NCI-H2107 treated with DMSO at 0.1 percent for 48 hours (cell line): ENCODE data around the gene CELF5.
"Not testable (repeated sequence)": the region's sequence is repeated elsewhere in the genome, so short reads cannot be mapped to it uniquely, and the experiment has no call there.

ENCODE experiments used
- DNase-seq: peaks from one replicate; lab custom pipeline; 2025; ENCODE audit not compliant: unreplicated experiment; lab: John Stamatoyannopoulos, UW

The CELF5 gene

GRCh38 chr19:3272401-3272931 is 48.0 kb downstream of the CELF5 start:
- DNase-seq = no peak

- DNase-seq = no peak
Observed at GRCh38 chr19:3272952-3273351, 48.5 kb downstream of the CELF5 start.

- no peak for DNase-seq
Observed at GRCh38 chr19:3274245-3274941, 49.9 kb downstream of the CELF5 start.

- DNase-seq = no peak
Observed at GRCh38 chr19:3274942-3275582, 50.6 kb downstream of the CELF5 start.

GRCh38 chr19:3275583-3276340 is 51.3 kb downstream of the CELF5 start:
- DNase-seq = no peak

DNA sequence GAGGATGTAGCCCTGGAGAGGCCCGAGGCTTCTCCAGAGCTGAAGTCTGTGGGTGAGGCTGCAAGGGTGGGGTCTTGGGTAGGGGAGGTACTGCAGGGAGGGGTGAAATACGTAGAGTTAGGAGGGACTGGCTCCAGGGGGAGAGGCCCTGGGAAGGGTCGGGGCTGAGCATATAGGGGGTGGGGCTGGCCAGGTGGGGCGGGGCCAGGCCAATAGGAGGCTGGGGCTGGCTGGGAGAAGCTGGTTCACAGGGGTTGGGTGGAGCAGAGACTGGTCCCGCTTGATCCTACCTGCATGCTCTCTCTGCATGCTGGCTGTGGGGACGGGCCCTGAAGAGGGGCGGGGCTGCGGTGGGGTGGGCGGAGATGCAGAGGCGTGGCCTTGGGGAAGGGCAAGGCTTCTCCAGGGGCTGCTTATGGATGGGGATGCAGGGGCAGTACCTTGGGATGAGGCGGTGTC is 51.9 kb downstream of the CELF5 start:
- no peak for DNase-seq

DNA sequence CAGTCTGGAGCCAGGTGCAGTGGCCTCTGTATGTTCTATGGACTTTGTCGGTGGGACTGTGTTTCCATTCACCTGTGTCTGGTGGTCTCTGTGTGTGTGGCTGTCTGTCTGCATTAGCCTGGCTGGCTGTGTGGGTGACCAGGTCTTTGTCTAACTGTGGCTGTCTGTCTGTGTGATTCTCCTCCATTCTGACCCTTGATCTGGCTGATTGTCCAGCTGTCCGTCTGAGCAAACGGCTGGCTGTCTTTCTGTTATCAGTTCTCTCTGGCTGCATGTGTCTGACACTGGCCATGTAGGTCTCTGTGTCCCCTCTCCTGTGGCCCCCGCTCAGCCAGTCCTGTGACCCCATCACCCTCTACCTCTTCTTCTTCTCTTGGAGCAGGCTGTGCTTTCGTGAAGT is 53.2 kb downstream of the CELF5 start:
- DNase-seq = no peak

DNA sequence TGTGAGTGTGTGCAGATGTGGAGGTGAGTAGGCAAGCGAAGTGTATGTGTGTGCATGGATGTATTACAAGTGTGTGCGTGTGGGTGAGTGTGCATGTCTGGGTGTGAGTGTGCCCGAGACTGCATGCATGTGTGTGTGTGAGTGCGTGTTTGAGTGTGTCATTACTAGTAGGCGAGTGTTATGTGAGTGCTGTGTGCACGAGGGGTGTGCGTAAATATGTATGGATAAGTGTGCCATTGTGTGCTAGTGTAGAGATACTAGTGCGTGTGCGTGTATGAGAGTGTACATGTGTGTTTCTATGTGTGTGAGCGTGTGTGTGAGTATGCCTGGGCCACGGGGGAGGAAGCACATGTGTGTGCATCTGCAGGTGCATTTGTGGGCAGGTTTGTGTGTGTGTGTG is 53.8 kb downstream of the CELF5 start:
- DNase-seq = no peak

DNA sequence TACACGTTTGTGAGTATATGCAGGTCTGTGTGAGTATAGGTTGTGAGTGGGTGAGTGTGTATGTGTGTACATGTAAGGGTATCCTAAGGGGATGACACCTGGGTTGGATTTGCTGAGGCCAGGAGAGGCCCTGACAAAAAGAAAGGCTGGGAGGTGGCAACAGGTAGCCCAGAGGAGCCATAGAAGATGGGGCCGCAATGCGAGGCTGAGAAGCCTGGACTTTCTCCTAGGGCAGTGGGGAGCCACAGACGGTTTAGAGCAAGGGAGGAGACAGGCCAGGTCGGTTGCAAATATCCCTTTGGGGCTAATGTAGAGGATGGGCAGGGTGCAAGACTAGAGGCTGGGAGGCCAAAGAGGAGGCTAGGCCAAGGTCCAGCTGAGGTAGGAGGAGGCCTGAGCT is 54.3 kb downstream of the CELF5 start:
- no peak for DNase-seq

DNA sequence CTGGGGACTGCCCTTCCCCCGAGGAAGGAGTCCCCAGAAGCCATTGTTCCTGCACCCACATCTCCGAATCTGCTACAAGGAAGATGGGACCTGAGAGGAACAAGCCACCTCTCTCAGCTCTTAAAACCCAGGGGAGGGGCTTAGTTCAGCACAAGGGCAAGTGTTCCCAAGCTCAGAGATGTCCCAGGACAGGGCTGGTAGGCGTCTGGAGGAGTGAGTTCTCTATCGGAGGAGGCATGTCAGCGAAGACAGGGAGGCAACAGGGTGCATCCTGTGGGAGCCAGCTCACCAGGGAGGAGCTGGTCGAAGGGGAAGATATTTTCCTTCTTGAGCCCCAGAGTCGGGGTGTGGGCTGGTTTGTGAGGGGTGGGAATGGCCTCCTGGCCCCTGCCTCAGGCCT is 54.8 kb downstream of the CELF5 start:
- no peak for DNase-seq

GRCh38 chr19:3281026-3281425 is 56.6 kb downstream of the CELF5 start:
- no peak for DNase-seq

GRCh38 chr19:3282155-3282554 is 57.7 kb downstream of the CELF5 start:
- DNase-seq = no peak

GRCh38 chr19:3282564-3282963 is 58.1 kb downstream of the CELF5 start:
- no peak for DNase-seq

GRCh38 chr19:3283246-3283751 is 58.8 kb downstream of the CELF5 start:
- DNase-seq = no peak

DNA sequence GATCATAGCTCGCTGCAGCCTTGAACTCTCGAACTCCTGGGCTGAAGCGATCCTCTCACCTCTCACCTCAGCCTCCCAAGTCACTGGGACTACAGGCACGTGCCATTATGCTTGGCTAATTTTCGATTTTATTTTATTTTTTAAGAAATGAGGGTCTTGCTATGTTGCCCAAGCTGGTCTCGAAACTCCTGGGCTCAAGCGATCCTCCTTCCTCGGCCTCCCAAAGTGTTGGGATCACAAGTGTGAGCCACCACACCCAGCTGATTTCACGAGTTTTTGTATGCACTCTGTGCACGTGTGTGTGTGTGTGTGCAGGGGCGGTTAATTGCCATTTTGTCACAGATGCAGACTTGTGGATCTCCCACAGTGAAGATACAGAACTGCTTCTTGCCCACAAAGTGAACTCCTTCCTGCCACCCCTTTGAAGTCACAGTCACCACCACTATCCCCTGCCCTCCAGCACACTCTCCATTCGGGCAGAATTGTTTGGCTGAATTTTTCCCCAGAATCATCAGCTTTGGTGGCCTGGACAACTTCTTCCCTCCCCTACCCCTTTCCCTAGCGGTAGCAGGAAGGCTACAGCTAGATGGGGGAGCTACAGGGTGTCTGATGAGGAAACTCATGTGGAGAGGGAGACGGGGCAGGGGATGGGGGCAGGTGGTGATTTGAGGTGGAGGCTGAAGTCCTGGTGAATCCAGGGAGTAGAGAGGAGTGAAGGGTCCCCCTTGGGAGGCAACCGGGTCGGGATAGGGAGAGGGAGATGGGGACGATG is 59.6 kb downstream of the CELF5 start:
- DNase-seq = no peak

DNA sequence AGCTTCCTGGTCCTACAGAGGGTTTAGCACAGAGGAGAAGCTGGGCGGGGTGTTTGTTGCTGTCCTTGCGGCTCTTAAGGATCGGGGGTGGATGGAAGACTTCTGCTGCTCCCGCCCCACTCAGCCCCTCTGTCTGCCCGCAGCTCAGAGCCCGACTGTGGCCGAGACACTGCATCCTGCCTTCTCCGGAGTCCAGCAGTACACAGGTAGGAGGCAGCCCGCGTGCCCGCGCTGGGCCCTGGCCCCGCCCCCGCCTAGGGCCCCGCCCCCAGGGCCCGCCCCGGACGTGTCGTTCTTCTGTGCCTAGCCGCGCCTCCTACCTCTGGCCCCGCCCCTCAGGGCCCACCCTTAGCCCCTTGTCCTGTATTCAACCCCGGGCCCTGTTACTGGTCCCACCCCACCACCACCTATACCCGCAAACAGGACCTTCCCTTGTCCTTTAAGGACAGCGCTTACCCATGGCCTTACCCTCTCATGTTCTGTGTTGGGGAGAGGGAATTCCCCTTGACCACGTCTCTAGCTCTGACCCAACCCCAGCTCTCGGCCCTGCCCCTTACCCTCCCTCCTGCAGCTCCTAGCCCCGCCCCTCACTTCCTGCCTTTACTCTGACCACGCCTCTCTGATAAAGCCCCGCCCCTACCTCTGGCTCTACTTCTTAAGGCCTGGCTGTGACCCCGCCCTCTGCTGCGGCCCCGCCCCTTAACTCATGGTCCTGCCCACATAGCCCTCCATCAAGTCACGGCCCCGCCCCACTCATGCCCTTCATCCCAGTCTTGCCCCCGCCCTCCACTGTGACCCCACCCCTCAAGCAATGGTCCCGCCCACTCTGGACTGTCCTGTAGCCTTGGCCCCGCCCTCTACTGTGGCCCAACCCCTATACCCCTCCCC is 60.5 kb downstream of the CELF5 start:
- DNase-seq = no peak

GRCh38 chr19:3285647-3286176 is 61.3 kb downstream of the CELF5 start:
- no peak for DNase-seq

DNA sequence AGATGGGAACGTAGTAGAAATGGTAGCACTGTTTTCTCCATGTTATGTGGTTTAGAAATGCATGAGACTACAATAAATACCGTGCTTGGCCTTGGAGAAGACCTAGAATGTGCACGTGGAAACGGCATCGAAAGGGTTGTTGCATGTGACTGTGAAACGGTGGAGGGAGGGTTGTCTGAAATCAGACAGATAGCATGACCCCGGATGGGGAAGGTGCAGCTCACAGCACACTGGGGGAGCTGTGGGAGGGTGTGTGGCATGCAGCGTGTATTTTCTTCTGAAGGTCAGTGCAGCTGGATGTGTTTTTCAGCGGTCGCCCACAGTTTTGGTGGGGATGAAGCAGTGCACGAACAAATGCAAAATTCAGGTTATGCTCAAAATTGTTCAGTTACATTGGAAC is 63.4 kb downstream of the CELF5 start:
- no peak for DNase-seq

DNA sequence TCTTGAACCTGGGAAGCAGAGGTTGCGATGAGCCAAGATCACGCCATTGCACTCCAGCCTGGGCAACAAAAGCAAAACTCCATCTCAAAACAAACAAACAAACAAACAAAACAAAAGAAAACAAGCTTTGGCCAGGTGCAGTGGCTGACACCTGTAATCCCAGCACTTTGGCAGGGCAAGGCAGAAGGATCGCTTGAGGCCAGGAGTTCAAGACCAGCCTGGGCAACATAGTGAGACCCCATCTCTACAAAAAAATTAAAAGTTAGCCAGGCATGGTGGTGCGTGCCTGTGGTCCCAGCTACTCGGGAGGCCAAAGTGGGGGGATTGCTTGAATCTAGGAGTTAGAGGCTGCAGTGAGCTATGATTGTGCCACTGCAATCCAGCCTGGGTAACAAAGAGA is 64.0 kb downstream of the CELF5 start:
- DNase-seq = not testable (repeated sequence)
